HepG2 (cell line): Measurements from ENCODE around the gene LITAFD. TPM values are rescaled to one million over a fixed set of nuclear protein-coding genes. Genes with fewer than 3 reads are reported as not detected.
A peak's percentile ranks its signal among the peaks of the same experiment; 100 is the strongest.

Experiments used
- DDIT3 ChIP-seq: sonication (generic); formaldehyde crosslinking; IDR thresholded peaks from 2 replicates; pipeline ENCODE4 v1.4.0; 2020; ENCODE audit warnings: mild to moderate bottlenecking, missing genetic modification reagents
- FOXK1 ChIP-seq: sonication (generic); formaldehyde crosslinking; IDR thresholded peaks from 2 replicates; pipeline ENCODE4 v1.4.0; 2020; ENCODE audit warnings: low read depth, missing genetic modification reagents, borderline replicate concordance
- FUBP1 ChIP-seq: sonication (generic); formaldehyde crosslinking; IDR thresholded peaks from 2 replicates; pipeline ENCODE4 v1.5.1; 2020; ENCODE audit warnings: missing genetic modification reagents, mild to moderate bottlenecking, borderline replicate concordance
- HNF4A ChIP-seq: sonication (generic); formaldehyde crosslinking; IDR thresholded peaks from 2 replicates; pipeline ENCODE4 v1.4.0; 2020; ENCODE audit warnings: missing genetic modification reagents
- MXI1 ChIP-seq: IDR thresholded peaks from 3 replicates; pipeline ENCODE4 v1.6.1; 2012; ENCODE audit warnings: low read depth, low read length, inconsistent platforms, borderline replicate concordance
- NR3C1 ChIP-seq: sonication (generic); formaldehyde crosslinking; IDR thresholded peaks from 2 replicates; pipeline ENCODE4 v1.4.0; 2020; ENCODE audit warnings: missing genetic modification reagents
- PHF21A ChIP-seq: sonication (generic); formaldehyde crosslinking; IDR thresholded peaks from 2 replicates; pipeline ENCODE4 v1.5.0; 2020; ENCODE audit warnings: mild to moderate bottlenecking, missing genetic modification reagents
- SNRNP70 ChIP-seq: fragments of 200-400 bp; formaldehyde crosslinking; IDR thresholded peaks from 2 replicates; pipeline ENCODE4 v1.6.1; 2017; ENCODE audit warnings: mild to moderate bottlenecking, low read depth, low read length, moderate library complexity
- UBTF ChIP-seq: sonication (generic); formaldehyde crosslinking; IDR thresholded peaks from 2 replicates; pipeline ENCODE4 v1.4.0; 2020; ENCODE audit warnings: mild to moderate bottlenecking, missing genetic modification reagents
- ZBTB4 ChIP-seq: sonication (generic); formaldehyde crosslinking; IDR thresholded peaks from 2 replicates; pipeline ENCODE4 v1.4.0; 2020; ENCODE audit warnings: missing genetic modification reagents, mild to moderate bottlenecking, borderline replicate concordance
- ZFP41 ChIP-seq: sonication (generic); formaldehyde crosslinking; IDR thresholded peaks from 2 replicates; pipeline ENCODE4 v1.4.0; 2020; ENCODE audit warnings: mild to moderate bottlenecking, missing genetic modification reagents, borderline replicate concordance
- ZNF263 ChIP-seq: sonication (generic); formaldehyde crosslinking; IDR thresholded peaks from 2 replicates; pipeline ENCODE4 v1.4.0; 2020; ENCODE audit warnings: missing genetic modification reagents
- ZNF282 ChIP-seq: fragments of 450-650 bp; IDR thresholded peaks from 2 replicates; pipeline ENCODE4 v1.6.1; 2018; ENCODE audit not compliant: partially characterized antibody
- ZNF292 ChIP-seq: sonication (generic); formaldehyde crosslinking; IDR thresholded peaks from 2 replicates; pipeline ENCODE4 v1.8.1; 2022; ENCODE audit warnings: mild to moderate bottlenecking, low read depth, missing genetic modification reagents, borderline replicate concordance
- ZNF383 ChIP-seq: sonication (generic); formaldehyde crosslinking; IDR thresholded peaks from 2 replicates; pipeline ENCODE4 v1.4.0; 2020; ENCODE audit warnings: missing genetic modification reagents, mild to moderate bottlenecking, borderline replicate concordance
- ZNF432 ChIP-seq: sonication (generic); formaldehyde crosslinking; IDR thresholded peaks from 2 replicates; pipeline ENCODE4 v1.5.0; 2020; ENCODE audit warnings: missing genetic modification reagents, mild to moderate bottlenecking, borderline replicate concordance
- ZNF574 ChIP-seq: sonication (generic); formaldehyde crosslinking; IDR thresholded peaks from 2 replicates; pipeline ENCODE4 v1.4.0; 2020; ENCODE audit warnings: missing genetic modification reagents
- ZNF580 ChIP-seq: IDR thresholded peaks from 2 replicates; pipeline ENCODE4 v1.6.1; 2016; ENCODE audit warnings: low read depth, borderline replicate concordance
- polyA plus RNA-seq, 8 experiments: library from polyadenylated mRNA; depleted of rRNA in 3 of 8; stranded (reverse) in 7 of 8; unstranded in 1 of 8; fragments of >200 nt; fragmentation: Illumina TruSeq in 4 of 8; extraction: Trizol in 4 of 8; gene quantifications; 2 replicates each; pipeline versions ENCODE4 v1.2.1 to v1.2.3, GENCODE V29; 2011 to 2016; ENCODE audit warnings: low read depth in 4 of 8, missing spikeins in 1 of 8, mixed read lengths in 1 of 8; ENCODE audit not compliant: insufficient read depth in 1 of 8
- total RNA-seq, 5 experiments: library from RNA; depleted of rRNA; stranded (reverse); fragments of >200 nt; fragmentation: Illumina TruSeq; extraction: Trizol; gene quantifications; 2 replicates each; pipeline ENCODE4 v1.2.3, GENCODE V29; 2016; ENCODE audit warnings: low read depth in 1 of 5

LITAFD gene
- total and polyA plus RNA-seq, 2 of the 13 experiments (the other 11 are each of a cell fraction or from before 2014, with no cell fraction given) = not detected

- TF ChIP-seq ZNF574 (CRISPR knock-in tag) = 0 out of 2 replicates have a peak, but pooled peaks have one; percentile 11
- no peak for TF ChIP-seq NR3C1
- TF ChIP-seq UBTF (CRISPR knock-in tag) = no peak
- TF ChIP-seq ZNF263 = no peak
- no peak for TF ChIP-seq MXI1
- TF ChIP-seq SNRNP70 = no peak
- no peak; the same call in 1 of the 2 replicates for TF ChIP-seq FUBP1 (CRISPR knock-in tag)
- no peak for TF ChIP-seq ZNF432 (CRISPR knock-in tag)
- TF ChIP-seq PHF21A (CRISPR knock-in tag) = no peak
- TF ChIP-seq ZBTB4 (CRISPR knock-in tag) = no peak
- TF ChIP-seq HNF4A (CRISPR knock-in tag) = no peak; the same call in 1 of the 2 replicates
- TF ChIP-seq ZNF292 (CRISPR knock-in tag) = no peak
- TF ChIP-seq ZNF282 = no peak
- TF ChIP-seq ZNF580 (CRISPR knock-in tag) = 0 out of 2 replicates have a peak, but pooled peaks have one; percentile 22
- no peak for TF ChIP-seq DDIT3 (CRISPR knock-in tag)
- TF ChIP-seq ZNF383 (CRISPR knock-in tag) = no peak
- TF ChIP-seq FOXK1 (CRISPR knock-in tag) = no peak
- no peak for TF ChIP-seq ZFP41 (CRISPR knock-in tag)
These were observed 17.6 kb upstream of the LITAFD start (continued) for GRCh38 chr16:8864480-8865110.
